ENCODE results near the gene GDPGP1.

DNA sequence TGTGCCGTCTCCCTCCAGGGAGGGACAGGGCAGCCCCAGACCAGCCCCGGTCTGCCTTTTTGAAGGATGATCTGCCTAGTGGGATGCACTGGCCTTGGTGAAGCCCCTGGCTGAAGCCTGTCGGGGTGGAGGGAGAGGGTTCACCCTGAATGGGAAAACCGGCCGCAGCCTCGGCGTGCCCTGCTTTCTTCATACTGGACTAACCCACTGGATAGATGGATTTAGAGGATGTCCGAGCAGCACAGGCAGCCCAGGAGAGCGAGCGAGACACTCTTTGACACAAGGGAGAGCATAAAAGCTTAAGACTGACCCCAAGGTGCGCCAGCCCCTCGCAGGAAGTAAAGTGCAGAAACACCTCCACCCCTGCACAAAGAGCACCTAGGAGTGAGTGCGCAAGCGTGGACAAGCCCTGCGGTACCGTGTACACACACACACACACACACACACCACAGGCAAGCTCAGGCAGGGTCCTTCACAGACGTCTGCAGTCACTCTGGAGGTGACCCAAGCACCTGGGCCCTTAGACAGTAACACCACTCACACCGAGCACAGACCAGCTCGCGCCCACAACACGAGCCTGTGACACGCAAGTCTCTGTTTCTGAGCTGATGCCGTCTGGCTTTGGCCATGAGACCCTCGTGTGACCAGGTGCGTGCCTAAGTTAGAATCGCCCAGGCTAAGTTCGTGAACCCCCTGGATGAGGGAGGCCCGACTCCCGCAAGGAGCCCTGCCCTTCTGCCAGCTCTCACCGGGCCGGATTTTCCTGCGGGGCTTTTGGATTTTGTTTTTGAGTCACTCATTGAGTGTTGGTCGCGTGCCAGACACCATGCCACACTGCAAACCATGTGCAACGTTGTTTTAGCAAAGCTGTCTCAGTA, 21.5 kb upstream of the GDPGP1 start:
- TF ChIP-seq BCL6 (CRISPR knock-in tag; IDR thresholded peaks at IDR 0.05): no peak
- no peak for TF ChIP-seq PHF8 (IDR thresholded peaks at IDR 0.05; ENCODE audit: borderline replicate concordance, low read length)
- TF ChIP-seq, protein P1, sequence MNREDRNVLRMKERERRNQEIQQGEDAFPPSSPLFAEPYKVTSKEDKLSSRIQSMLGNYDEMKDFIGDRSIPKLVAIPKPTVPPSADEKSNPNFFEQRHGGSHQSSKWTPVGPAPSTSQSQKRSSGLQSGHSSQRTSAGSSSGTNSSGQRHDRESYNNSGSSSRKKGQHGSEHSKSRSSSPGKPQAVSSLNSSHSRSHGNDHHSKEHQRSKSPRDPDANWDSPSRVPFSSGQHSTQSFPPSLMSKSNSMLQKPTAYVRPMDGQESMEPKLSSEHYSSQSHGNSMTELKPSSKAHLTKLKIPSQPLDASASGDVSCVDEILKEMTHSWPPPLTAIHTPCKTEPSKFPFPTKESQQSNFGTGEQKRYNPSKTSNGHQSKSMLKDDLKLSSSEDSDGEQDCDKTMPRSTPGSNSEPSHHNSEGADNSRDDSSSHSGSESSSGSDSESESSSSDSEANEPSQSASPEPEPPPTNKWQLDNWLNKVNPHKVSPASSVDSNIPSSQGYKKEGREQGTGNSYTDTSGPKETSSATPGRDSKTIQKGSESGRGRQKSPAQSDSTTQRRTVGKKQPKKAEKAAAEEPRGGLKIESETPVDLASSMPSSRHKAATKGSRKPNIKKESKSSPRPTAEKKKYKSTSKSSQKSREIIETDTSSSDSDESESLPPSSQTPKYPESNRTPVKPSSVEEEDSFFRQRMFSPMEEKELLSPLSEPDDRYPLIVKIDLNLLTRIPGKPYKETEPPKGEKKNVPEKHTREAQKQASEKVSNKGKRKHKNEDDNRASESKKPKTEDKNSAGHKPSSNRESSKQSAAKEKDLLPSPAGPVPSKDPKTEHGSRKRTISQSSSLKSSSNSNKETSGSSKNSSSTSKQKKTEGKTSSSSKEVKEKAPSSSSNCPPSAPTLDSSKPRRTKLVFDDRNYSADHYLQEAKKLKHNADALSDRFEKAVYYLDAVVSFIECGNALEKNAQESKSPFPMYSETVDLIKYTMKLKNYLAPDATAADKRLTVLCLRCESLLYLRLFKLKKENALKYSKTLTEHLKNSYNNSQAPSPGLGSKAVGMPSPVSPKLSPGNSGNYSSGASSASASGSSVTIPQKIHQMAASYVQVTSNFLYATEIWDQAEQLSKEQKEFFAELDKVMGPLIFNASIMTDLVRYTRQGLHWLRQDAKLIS (CRISPR knock-in tag; IDR thresholded peaks at IDR 0.05): no peak
- TF ChIP-seq CTCF (IDR thresholded peaks at IDR 0.05 in 2 of 3, conservative IDR thresholded peaks at IDR 0.05 in 1 of 3; ENCODE audit: insufficient read depth in 2 of 3, low read depth in 1 of 3, low read length in 3 of 3): no peak
- no peak for TF ChIP-seq RCOR1 (IDR thresholded peaks at IDR 0.05; ENCODE audit: borderline replicate concordance in 1 of 2, low read depth in 2 of 2, low read length in 2 of 2)
- TF ChIP-seq ZNF3 (CRISPR knock-in tag; IDR thresholded peaks at IDR 0.05): no peak

All from K562 (cell line).